Stimulated activated naive CD8-positive, alpha-beta T cell treated with anti-CD3 and anti-CD28 coated beads, Interleukin-15, amount 100 ng/mL, for 72 hours (primary cell): ENCODE data around the gene VTI1A.

Source experiments
- ATAC-seq: fragments of 150-1000 bp; cut with Tn5 transposase; 2 replicates; pipeline ENCODE4 v1.10.0; 2021; ENCODE audit warnings: mild to moderate bottlenecking, moderate library complexity
- DNase-seq, 2 donors: peaks; one replicate each; pipeline ENCODE4 v3.0.0; 2021 to 2022
- H3K27ac Mint-ChIP-seq, 2 donors: one replicate each; pipeline ENCODE4 v1.8.0; 2022; ENCODE audit warnings: mild to moderate bottlenecking in 2 of 2, mixed read lengths in 2 of 2, moderate library complexity in 2 of 2
- H3K27me3 Mint-ChIP-seq: one replicate; pipeline ENCODE4 v1.8.0; 2022; ENCODE audit warnings: mixed read lengths
- H3K4me1 Mint-ChIP-seq: one replicate; pipeline ENCODE4 v1.8.0; 2022; ENCODE audit warnings: mild to moderate bottlenecking, mixed read lengths
- H3K4me3 Mint-ChIP-seq, 2 donors: one replicate each; pipeline ENCODE4 v1.8.0; 2022; ENCODE audit warnings: mild to moderate bottlenecking in 2 of 2, mixed read lengths in 2 of 2, moderate library complexity in 1 of 2
- H3K9me3 Mint-ChIP-seq, 2 donors: one replicate each; pipeline ENCODE4 v1.8.0; 2022; ENCODE audit warnings: mixed read lengths in 2 of 2

The VTI1A gene

GRCh38 chr10:112603062-112603461, 156.0 kb downstream of the VTI1A start:
- ATAC-seq (no peak), DNase-seq (no peak)
- no peak overlapping the region for H3K4me3 Mint-ChIP-seq
- peaks cover 5% of the 10 kb centered on the region for H3K4me1 Mint-ChIP-seq
- H3K27ac Mint-ChIP-seq: no peak overlapping the region
- H3K9me3 Mint-ChIP-seq: no peaks in the 10 kb centered on the region
- H3K27me3 Mint-ChIP-seq: no peaks in the 10 kb centered on the region

- Mint-ChIP-seq H3K27me3 (no peaks in the 10 kb centered on the region), H3K9me3 (no peaks in the 10 kb centered on the region), H3K4me1 (peaks cover 5% of the 10 kb centered on the region), H3K27ac (peak overlapping the region; percentile 23 to 38), H3K4me3 (no peak overlapping the region)
- DNase-seq (no peak), ATAC-seq (no peak)
Measured at GRCh38 chr10:112605063-112605462, 158.0 kb downstream of the VTI1A start.

GRCh38 chr10:112607506-112607905, 160.5 kb downstream of the VTI1A start:
- ATAC-seq (no peak), DNase-seq (no peak)
- Mint-ChIP-seq H3K9me3 (no peaks in the 10 kb centered on the region), H3K4me3 (no peak overlapping the region), H3K27me3 (no peaks in the 10 kb centered on the region), H3K4me1 (peaks cover 5% of the 10 kb centered on the region), H3K27ac (no peak overlapping the region)

GRCh38 chr10:112613620-112614019, 166.6 kb downstream of the VTI1A start:
- no peak for ATAC-seq
- no peaks in the 10 kb centered on the region for H3K4me1 Mint-ChIP-seq
- H3K27ac Mint-ChIP-seq: no peak overlapping the region

GRCh38 chr10:112614072-112614471, 167.1 kb downstream of the VTI1A start:
- no peak overlapping the region for H3K4me3 Mint-ChIP-seq
- H3K9me3 Mint-ChIP-seq: peaks cover 8 to 13% of the 10 kb centered on the region in 2 donors
- DNase-seq (no peak), ATAC-seq (no peak)
- no peaks in the 10 kb centered on the region for H3K27me3 Mint-ChIP-seq
- no peak overlapping the region for H3K27ac Mint-ChIP-seq
- no peaks in the 10 kb centered on the region for H3K4me1 Mint-ChIP-seq

More at GRCh38 chr10:112613620-112614019, 166.6 kb downstream of the VTI1A start:
- H3K27me3 Mint-ChIP-seq: no peaks in the 10 kb centered on the region
- H3K9me3 Mint-ChIP-seq: peaks cover 8 to 13% of the 10 kb centered on the region in 2 donors
- no peak overlapping the region for H3K4me3 Mint-ChIP-seq
- DNase-seq: no peak

- no peaks in the 10 kb centered on the region for H3K4me1 Mint-ChIP-seq
- no peak for ATAC-seq
Measured at GRCh38 chr10:112614586-112614985, 167.6 kb downstream of the VTI1A start.

GRCh38 chr10:112615269-112615668, 168.3 kb downstream of the VTI1A start:
- no peak for DNase-seq
- Mint-ChIP-seq H3K9me3 (peaks cover 8 to 13% of the 10 kb centered on the region in 2 donors), H3K4me3 (no peak overlapping the region), H3K4me1 (no peaks in the 10 kb centered on the region), H3K27ac (no peak overlapping the region), H3K27me3 (no peaks in the 10 kb centered on the region)
- ATAC-seq: no peak

More at GRCh38 chr10:112614586-112614985, 167.6 kb downstream of the VTI1A start:
- Mint-ChIP-seq H3K27me3 (no peaks in the 10 kb centered on the region), H3K4me3 (no peak overlapping the region), H3K27ac (no peak overlapping the region), H3K9me3 (peaks cover 8 to 13% of the 10 kb centered on the region in 2 donors)
- DNase-seq: no peak

- Mint-ChIP-seq H3K4me3 (no peak overlapping the region), H3K9me3 (peaks cover 8 to 13% of the 10 kb centered on the region in 2 donors), H3K4me1 (no peaks in the 10 kb centered on the region), H3K27ac (no peak overlapping the region), H3K27me3 (no peaks in the 10 kb centered on the region)
- DNase-seq: no peak
- ATAC-seq: no peak
Measured at GRCh38 chr10:112616647-112617046, 169.6 kb downstream of the VTI1A start.

- DNase-seq (no peak), ATAC-seq (no peak)
- H3K4me3 Mint-ChIP-seq: no peak overlapping the region
- H3K27ac Mint-ChIP-seq: no peak overlapping the region
- no peaks in the 10 kb centered on the region for H3K4me1 Mint-ChIP-seq
- H3K9me3 Mint-ChIP-seq: peaks cover 8 to 13% of the 10 kb centered on the region in 2 donors
- H3K27me3 Mint-ChIP-seq: no peaks in the 10 kb centered on the region
Measured at GRCh38 chr10:112618814-112619213, 171.8 kb downstream of the VTI1A start.

- no peaks in the 10 kb centered on the region for H3K27me3 Mint-ChIP-seq
- DNase-seq (no peak), ATAC-seq (no peak)
- no peak overlapping the region for H3K4me3 Mint-ChIP-seq
- H3K4me1 Mint-ChIP-seq: no peaks in the 10 kb centered on the region
- H3K27ac Mint-ChIP-seq: no peak overlapping the region
- H3K9me3 Mint-ChIP-seq: peaks cover 8 to 13% of the 10 kb centered on the region in 2 donors
Measured at GRCh38 chr10:112619556-112619955, 172.5 kb downstream of the VTI1A start.

GRCh38 chr10:112622786-112623185, 175.8 kb downstream of the VTI1A start:
- no peak overlapping the region for H3K4me3 Mint-ChIP-seq
- ATAC-seq: no peak
- H3K9me3 Mint-ChIP-seq: no peaks in the 10 kb centered on the region
- no peaks in the 10 kb centered on the region for H3K4me1 Mint-ChIP-seq
- H3K27me3 Mint-ChIP-seq: no peaks in the 10 kb centered on the region
- no peak for DNase-seq
- no peak overlapping the region for H3K27ac Mint-ChIP-seq

- DNase-seq (no peak), ATAC-seq (no peak)
- no peak overlapping the region for H3K4me3 Mint-ChIP-seq
- H3K9me3 Mint-ChIP-seq: no peaks in the 10 kb centered on the region
- no peaks in the 10 kb centered on the region for H3K27me3 Mint-ChIP-seq
- H3K4me1 Mint-ChIP-seq: no peaks in the 10 kb centered on the region
- H3K27ac Mint-ChIP-seq: no peak overlapping the region
Measured at GRCh38 chr10:112624546-112625048, 177.6 kb downstream of the VTI1A start.

- no peak for ATAC-seq
- no peak for DNase-seq
- Mint-ChIP-seq H3K9me3 (no peaks in the 10 kb centered on the region), H3K27ac (no peak overlapping the region), H3K4me3 (no peak overlapping the region), H3K27me3 (no peaks in the 10 kb centered on the region), H3K4me1 (no peaks in the 10 kb centered on the region)
Measured at GRCh38 chr10:112628951-112629609, 182.1 kb downstream of the VTI1A start.

GRCh38 chr10:112631501-112632400, 184.7 kb downstream of the VTI1A start:
- Mint-ChIP-seq H3K27me3 (no peaks in the 10 kb centered on the region), H3K9me3 (no peaks in the 10 kb centered on the region), H3K4me1 (no peaks in the 10 kb centered on the region), H3K27ac (no peak overlapping the region), H3K4me3 (no peak overlapping the region)
- ATAC-seq: no peak
- DNase-seq: no peak

GRCh38 chr10:112634096-112634830, 187.2 kb downstream of the VTI1A start:
- H3K4me3 Mint-ChIP-seq: no peak overlapping the region
- H3K27ac Mint-ChIP-seq: no peak overlapping the region
- H3K9me3 Mint-ChIP-seq: no peaks in the 10 kb centered on the region
- ATAC-seq (no peak), DNase-seq (no peak)
- H3K4me1 Mint-ChIP-seq: no peaks in the 10 kb centered on the region
- H3K27me3 Mint-ChIP-seq: no peaks in the 10 kb centered on the region
